ENCODE data around the gene ABCC4. TPM values are rescaled to one million over a fixed set of nuclear protein-coding genes. Genes with fewer than 3 reads are reported as not detected.

The ABCC4 gene
- polyA plus RNA-seq, 6 donors from 2014 or later: 0.27 to 2.3 (median 1.5) TPM; not detected in 1

DNA sequence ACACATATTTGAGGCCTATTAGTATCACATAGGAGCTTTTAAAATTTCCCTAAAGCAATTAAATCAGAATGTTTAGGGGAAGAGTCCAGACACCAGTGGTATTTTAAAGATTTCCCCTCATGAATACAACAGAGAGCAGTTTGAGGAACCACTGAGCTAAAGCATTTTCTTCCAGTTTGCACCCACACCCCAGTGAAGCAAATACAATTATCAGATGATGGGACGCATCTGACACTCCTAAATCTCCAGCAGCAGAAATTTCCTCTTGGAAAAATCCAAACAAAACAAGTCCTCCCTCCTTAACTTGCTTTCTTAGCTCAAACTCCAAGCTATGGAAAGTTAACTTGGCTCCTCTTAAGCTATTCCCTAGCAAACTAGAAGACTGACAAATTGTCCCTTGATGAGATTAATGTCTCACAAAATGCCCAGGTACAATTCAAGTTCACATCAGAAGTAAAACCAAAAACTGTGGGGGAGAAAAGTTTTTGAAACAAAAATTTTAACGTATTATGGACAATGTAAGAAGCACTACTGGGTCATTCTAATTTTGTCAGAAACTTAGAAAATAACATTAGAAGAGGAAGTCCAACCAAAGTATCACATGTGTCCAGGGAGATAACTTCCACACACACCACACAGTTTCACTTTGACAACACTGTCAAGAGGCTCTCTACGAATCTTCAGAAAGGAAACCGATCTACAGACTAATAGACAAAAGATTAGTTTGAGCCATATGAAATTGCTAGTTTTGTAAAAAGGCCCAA, 74.1 kb downstream of the ABCC4 start:
- no peak for DNase-seq
- Mint-ChIP-seq H3K4me3 (peak overlapping the region in 2 of 8 donors; percentile 5 to 25), H3K27ac (peak overlapping the region in 3 of 6 donors; percentile 4 to 71 (median 43)), H3K4me1 (peaks cover 0 to 19% (median 13%) of the 10 kb centered on the region in 3 donors), H3K36me3 (no peaks in the 10 kb centered on the region), H3K9me3 (no peaks in the 10 kb centered on the region), H3K27me3 (no peaks in the 10 kb centered on the region)
- ATAC-seq (ENCODE audit: low read depth in 2 of 2): peak; percentile 64 to 75

GRCh38 chr13:95226476-95226875, 74.8 kb downstream of the ABCC4 start:
- peak overlapping the region in 1 of 6 donors; percentile 43 for H3K27ac Mint-ChIP-seq
- no peak for ATAC-seq (ENCODE audit: low read depth in 2 of 2)
- H3K4me1 Mint-ChIP-seq: peaks cover 0 to 19% (median 13%) of the 10 kb centered on the region in 3 donors
- DNase-seq: no peak
- H3K4me3 Mint-ChIP-seq: no peak overlapping the region
- no peaks in the 10 kb centered on the region for H3K36me3 Mint-ChIP-seq
- H3K27me3 Mint-ChIP-seq: no peaks in the 10 kb centered on the region
- no peaks in the 10 kb centered on the region for H3K9me3 Mint-ChIP-seq

- ATAC-seq (ENCODE audit: low read depth in 2 of 2): no peak
- DNase-seq: no peak
- Mint-ChIP-seq H3K4me3 (no peak overlapping the region), H3K36me3 (no peaks in the 10 kb centered on the region), H3K27ac (no peak overlapping the region), H3K27me3 (no peaks in the 10 kb centered on the region), H3K4me1 (peaks cover 0 to 19% (median 13%) of the 10 kb centered on the region in 3 donors), H3K9me3 (no peaks in the 10 kb centered on the region)
These were observed 75.2 kb downstream of the ABCC4 start for GRCh38 chr13:95226050-95226449.

- H3K27ac Mint-ChIP-seq: no peak overlapping the region
- H3K9me3 Mint-ChIP-seq: no peaks in the 10 kb centered on the region
- DNase-seq: no peak
These were observed 77.2 kb downstream of the ABCC4 start for GRCh38 chr13:95224064-95224463.

GRCh38 chr13:95222733-95223018, 78.6 kb downstream of the ABCC4 start:
- no peak overlapping the region for H3K4me3 Mint-ChIP-seq
- DNase-seq (no peak), ATAC-seq (ENCODE audit: low read depth in 2 of 2) (no peak)
- no peaks in the 10 kb centered on the region for H3K27me3 Mint-ChIP-seq
- no peaks in the 10 kb centered on the region for H3K9me3 Mint-ChIP-seq
- H3K36me3 Mint-ChIP-seq: peaks cover 0 to 5% of the 10 kb centered on the region in 2 donors
- H3K4me1 Mint-ChIP-seq: peaks cover 0 to 16% (median 13%) of the 10 kb centered on the region in 3 donors
- no peak overlapping the region for H3K27ac Mint-ChIP-seq

More at GRCh38 chr13:95224064-95224463, 77.2 kb downstream of the ABCC4 start:
- H3K4me1 Mint-ChIP-seq: peaks cover 0 to 19% (median 13%) of the 10 kb centered on the region in 3 donors
- H3K4me3 Mint-ChIP-seq: no peak overlapping the region
- H3K27me3 Mint-ChIP-seq: no peaks in the 10 kb centered on the region
- no peak for ATAC-seq (ENCODE audit: low read depth in 2 of 2)
- peaks cover 0 to 5% of the 10 kb centered on the region in 2 donors for H3K36me3 Mint-ChIP-seq

- H3K9me3 Mint-ChIP-seq: no peaks in the 10 kb centered on the region
- DNase-seq: no peak
- H3K27ac Mint-ChIP-seq: no peak overlapping the region
- no peaks in the 10 kb centered on the region for H3K27me3 Mint-ChIP-seq
- no peak overlapping the region for H3K4me3 Mint-ChIP-seq
- peaks cover 0 to 10% (median 8%) of the 10 kb centered on the region in 3 donors for H3K4me1 Mint-ChIP-seq
- ATAC-seq (ENCODE audit: low read depth in 2 of 2): no peak
- peaks cover 0 to 5% of the 10 kb centered on the region in 2 donors for H3K36me3 Mint-ChIP-seq
These were observed 79.1 kb downstream of the ABCC4 start for GRCh38 chr13:95221971-95222732.

DNA sequence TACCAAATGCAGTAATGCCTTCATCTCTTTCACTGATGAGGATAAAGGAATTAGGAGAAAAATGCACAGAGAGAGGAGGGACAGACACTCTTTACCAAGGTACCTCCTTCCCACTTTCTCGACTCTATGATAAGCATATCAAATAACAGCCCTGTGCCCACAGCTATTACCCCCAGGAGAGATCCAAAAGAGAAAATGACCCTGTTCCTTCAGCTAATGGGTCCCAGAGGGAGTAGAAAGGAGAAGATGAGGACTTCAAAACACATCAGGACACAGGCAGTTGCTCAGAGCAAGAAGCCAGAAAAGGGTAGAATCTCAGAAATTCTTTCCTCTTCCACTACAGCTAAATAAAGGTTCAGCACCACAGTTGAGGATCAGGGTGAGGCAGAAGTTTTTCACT, 80.6 kb downstream of the ABCC4 start:
- Mint-ChIP-seq H3K4me3 (no peak overlapping the region), H3K36me3 (peaks cover 0 to 5% of the 10 kb centered on the region in 2 donors), H3K27me3 (no peaks in the 10 kb centered on the region)

DNA sequence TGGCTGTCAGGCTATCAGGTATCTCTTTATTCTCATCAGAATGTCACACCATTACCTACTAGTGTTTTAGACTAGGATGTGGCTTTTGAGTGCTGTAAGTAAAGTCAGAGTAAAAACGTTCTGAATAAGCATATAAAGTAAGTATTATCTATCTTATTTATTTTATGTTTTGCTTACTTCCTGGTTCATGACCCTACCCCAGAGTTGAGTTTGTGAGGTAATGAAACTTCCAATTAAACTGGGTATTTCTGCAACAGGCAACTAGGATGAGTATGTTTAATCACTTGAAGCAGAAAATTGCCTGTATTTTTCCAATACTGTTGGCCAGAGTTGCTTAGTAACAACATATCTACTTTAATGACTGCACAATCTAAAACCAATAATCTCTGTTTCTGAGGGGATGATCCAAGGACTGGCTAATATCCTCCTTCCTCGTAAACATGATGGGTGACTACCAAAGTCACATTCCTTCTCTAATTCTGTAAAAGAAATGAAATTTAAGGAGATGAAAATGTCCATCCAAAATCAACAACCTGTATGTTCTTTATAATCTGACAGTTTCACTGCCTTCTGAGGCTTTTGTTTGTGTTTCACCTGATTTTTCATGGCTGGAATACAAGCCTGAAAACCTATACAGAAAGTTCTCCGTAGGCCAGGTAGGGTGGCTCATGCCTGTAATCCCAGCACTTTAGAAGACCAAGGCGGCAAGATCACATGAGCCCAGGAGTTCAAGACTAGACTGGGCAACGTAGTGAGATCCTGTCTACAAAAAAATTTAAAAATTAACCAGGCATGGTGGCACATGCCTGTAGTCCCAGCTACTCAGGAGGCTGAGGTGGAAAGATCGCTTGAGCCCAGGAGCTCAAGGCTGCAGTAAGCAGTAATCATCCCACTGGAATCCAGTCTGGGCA, 83.1 kb downstream of the ABCC4 start:
- no peak for DNase-seq
- Mint-ChIP-seq H3K36me3 (peaks cover 0 to 5% of the 10 kb centered on the region in 2 donors), H3K4me1 (no peaks in the 10 kb centered on the region), H3K27ac (peak overlapping the region in 2 of 6 donors; percentile 47 to 53), H3K9me3 (no peaks in the 10 kb centered on the region), H3K27me3 (no peaks in the 10 kb centered on the region), H3K4me3 (no peak overlapping the region)
- no peak for ATAC-seq (ENCODE audit: low read depth in 2 of 2)

More for the DNA sequence above, 80.6 kb downstream of the ABCC4 start:
- H3K27ac Mint-ChIP-seq: no peak overlapping the region
- H3K4me1 Mint-ChIP-seq: no peaks in the 10 kb centered on the region
- no peaks in the 10 kb centered on the region for H3K9me3 Mint-ChIP-seq
- DNase-seq (no peak), ATAC-seq (ENCODE audit: low read depth in 2 of 2) (no peak)

DNA sequence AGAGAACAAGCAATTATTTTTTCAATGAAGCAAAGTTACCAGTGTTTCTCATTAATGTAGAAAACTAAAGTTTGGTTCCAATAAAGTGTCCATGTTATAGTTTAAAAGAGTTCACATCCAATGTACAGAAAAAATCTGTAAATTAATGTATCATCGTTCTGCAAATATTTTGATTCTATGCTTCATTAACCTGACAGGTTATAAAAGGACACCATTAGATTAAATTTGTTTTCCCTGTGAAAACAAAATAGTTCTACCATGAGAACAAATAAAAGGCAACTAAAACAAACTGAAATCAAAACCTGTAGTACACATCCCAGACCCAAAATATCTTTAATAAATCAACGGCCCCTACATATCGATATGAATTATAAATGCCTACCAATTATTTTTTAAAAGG, 85.1 kb downstream of the ABCC4 start:
- Mint-ChIP-seq H3K27ac (no peak overlapping the region), H3K36me3 (peaks cover 0 to 12% of the 10 kb centered on the region in 2 donors), H3K9me3 (no peaks in the 10 kb centered on the region), H3K4me1 (no peaks in the 10 kb centered on the region), H3K4me3 (no peak overlapping the region), H3K27me3 (no peaks in the 10 kb centered on the region)
- no peak for DNase-seq
- ATAC-seq (ENCODE audit: low read depth in 2 of 2): no peak

- Mint-ChIP-seq H3K36me3 (peaks cover 0 to 7% of the 10 kb centered on the region in 2 donors), H3K27me3 (no peaks in the 10 kb centered on the region), H3K4me1 (peaks cover under 1 to 1% (median under 1%) of the 10 kb centered on the region in 3 donors), H3K9me3 (no peaks in the 10 kb centered on the region), H3K4me3 (no peak overlapping the region), H3K27ac (peak overlapping the region in 1 of 6 donors; percentile 28)
- no peak for ATAC-seq (ENCODE audit: low read depth in 2 of 2)
- DNase-seq: no peak
These were observed 88.0 kb downstream of the ABCC4 start for GRCh38 chr13:95212983-95213850.

DNA sequence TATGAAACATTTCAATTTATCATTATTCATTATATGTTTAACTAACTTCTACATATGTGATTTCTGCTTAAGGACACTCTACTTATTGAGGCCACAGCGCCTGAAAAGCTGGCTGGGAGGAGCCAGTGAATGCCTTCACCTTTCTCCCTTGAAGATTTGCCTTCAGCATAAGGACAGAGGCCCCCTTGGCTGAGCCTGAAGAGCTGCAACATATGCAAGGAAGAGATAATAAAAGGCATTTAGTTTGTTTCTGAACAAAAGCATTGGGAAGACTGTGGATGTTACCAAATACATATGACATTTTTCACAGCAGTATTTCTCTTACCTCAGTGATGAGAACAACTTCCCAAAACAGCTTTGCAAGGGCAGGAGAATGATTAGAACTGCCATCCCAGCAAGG, 92.1 kb downstream of the ABCC4 start:
- Mint-ChIP-seq H3K27ac (no peak overlapping the region), H3K4me1 (peaks cover 6 to 7% (median 6%) of the 10 kb centered on the region in 3 donors), H3K27me3 (no peaks in the 10 kb centered on the region), H3K9me3 (no peaks in the 10 kb centered on the region), H3K4me3 (no peak overlapping the region), H3K36me3 (peaks cover 0 to 21% of the 10 kb centered on the region in 2 donors)
- no peak for ATAC-seq (ENCODE audit: low read depth in 2 of 2)
- DNase-seq: no peak

DNA sequence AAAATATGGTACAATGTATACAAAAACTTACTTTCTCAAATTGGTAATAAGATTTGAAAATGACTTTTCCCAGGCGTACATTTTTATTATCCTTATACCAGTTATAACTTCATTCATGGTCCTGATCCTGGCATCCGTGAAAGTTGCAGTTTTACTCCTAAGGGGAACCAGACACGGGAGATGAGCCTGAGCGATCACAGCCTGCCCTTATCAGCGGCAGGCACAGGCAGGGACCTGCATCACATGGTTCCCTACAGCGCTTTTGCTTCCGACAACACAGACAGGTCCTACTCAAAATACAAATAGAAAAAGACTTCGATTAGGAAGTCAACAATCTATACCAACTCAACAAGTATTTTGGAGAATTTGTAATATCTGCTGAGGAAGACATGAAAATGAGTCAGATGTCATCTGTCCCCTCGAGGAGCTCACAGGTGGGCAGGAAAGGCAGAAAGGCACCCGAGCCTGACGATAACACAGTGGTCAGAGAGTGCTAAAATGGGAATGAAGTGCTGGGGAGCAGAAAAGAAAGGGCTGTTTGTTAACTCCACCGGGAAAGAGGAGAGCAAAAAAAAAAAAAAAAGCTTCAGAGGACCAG, 93.4 kb downstream of the ABCC4 start:
- Mint-ChIP-seq H3K9me3 (no peaks in the 10 kb centered on the region), H3K27ac (peak overlapping the region in 2 of 6 donors; percentile 7 to 43), H3K36me3 (peaks cover 0 to 21% of the 10 kb centered on the region in 2 donors), H3K4me1 (peaks cover 6 to 7% (median 6%) of the 10 kb centered on the region in 3 donors), H3K27me3 (no peaks in the 10 kb centered on the region), H3K4me3 (peak overlapping the region in 3 of 8 donors; percentile 17 to 65 (median 62))
- DNase-seq: no peak
- ATAC-seq (ENCODE audit: low read depth in 2 of 2): no peak

Measured in naive B cell (primary cell).